ENCODE results near the gene MSI2.

- TF ChIP-seq, protein P1, sequence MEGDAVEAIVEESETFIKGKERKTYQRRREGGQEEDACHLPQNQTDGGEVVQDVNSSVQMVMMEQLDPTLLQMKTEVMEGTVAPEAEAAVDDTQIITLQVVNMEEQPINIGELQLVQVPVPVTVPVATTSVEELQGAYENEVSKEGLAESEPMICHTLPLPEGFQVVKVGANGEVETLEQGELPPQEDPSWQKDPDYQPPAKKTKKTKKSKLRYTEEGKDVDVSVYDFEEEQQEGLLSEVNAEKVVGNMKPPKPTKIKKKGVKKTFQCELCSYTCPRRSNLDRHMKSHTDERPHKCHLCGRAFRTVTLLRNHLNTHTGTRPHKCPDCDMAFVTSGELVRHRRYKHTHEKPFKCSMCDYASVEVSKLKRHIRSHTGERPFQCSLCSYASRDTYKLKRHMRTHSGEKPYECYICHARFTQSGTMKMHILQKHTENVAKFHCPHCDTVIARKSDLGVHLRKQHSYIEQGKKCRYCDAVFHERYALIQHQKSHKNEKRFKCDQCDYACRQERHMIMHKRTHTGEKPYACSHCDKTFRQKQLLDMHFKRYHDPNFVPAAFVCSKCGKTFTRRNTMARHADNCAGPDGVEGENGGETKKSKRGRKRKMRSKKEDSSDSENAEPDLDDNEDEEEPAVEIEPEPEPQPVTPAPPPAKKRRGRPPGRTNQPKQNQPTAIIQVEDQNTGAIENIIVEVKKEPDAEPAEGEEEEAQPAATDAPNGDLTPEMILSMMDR (IDR thresholded peaks at IDR 0.05): no peak
- TF ChIP-seq POLR2A (IDR thresholded peaks at IDR 0.05): no peak
Observed at GRCh38 chr17:57269598-57270255, 13.4 kb downstream of the MSI2 start.

Data from right lobe of liver (tissue), 4 donors.